GM18508 (cell line): ENCODE measurements around the gene BOC.

Source experiments
- ATAC-seq: cut with Tn5 transposase; IDR thresholded peaks from one replicate; pipeline ENCODE4 v1.9.1; 2021; ENCODE audit warnings: moderate number of reproducible peaks; ENCODE audit not compliant: insufficient read depth, unreplicated experiment

The BOC gene

DNA sequence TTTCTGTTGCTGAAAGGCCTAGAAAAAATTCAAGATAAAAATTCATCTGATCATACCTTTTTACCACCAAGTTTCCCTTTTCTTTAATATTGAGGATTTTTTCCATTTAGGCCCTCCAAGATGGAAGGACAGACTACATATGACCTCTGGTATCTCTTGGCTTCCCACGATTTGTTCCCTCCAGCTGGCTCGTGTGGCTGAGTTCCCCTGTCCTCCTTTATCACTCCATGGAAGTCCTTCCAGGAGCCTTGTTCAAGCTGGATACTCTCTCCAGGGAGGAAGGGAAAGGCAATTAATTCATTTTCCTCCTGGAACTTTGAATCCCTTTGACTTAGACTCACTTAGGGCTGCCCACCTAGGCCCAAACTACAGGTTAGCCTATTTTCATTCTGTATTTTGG, 119.4 kb downstream of the BOC start:
- ATAC-seq, result no peak

DNA sequence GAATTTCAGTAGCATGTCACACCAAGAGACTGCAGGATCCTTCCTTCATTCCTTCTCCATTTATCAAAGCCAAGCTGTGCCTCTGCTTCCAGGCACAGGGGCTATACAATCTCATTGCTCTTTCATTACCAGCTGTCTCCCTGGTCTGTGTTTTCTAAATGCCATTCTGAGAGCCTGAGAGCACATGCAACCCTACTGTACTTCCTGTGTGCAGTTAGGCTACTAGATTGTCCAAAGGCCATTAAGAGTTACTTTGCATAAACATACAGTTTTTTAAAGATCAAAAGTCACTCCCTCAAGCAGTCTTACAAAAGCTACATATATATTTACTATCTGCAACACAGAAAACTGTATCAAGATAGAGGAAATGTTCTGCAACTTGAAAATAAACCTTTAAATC, 119.8 kb downstream of the BOC start:
- ATAC-seq, result no peak
